Activated T-cell treated with anti-CD3 and anti-CD28 coated beads for 4 hours (primary cell): ENCODE data around the gene ECT2L.

Experiments used
- DNase-seq: peaks from one replicate; pipeline ENCODE4 v3.0.0-alpha.2; 2020

The ECT2L gene

GRCh38 chr6:138944412-138944811, 148.5 kb downstream of the ECT2L start:
- DNase-seq, result no peak

GRCh38 chr6:138945354-138945753, 149.5 kb downstream of the ECT2L start:
- no peak for DNase-seq

GRCh38 chr6:138948004-138948403, 152.1 kb downstream of the ECT2L start:
- DNase-seq, result no peak

GRCh38 chr6:138948546-138949179, 152.8 kb downstream of the ECT2L start:
- DNase-seq, result no peak

- no peak for DNase-seq
Measured at GRCh38 chr6:138953451-138953850, 157.6 kb downstream of the ECT2L start.
